Astrocyte (in vitro differentiated cells and primary cell): ENCODE data around the gene C1orf52.

Source experiments
- EZH2 ChIP-seq: IDR thresholded peaks from 2 replicates; pipeline ENCODE4 v1.6.1; 2012; ENCODE audit warnings: mild to moderate bottlenecking, low read length, inconsistent platforms; ENCODE audit not compliant: insufficient read depth
- TF ChIP-seq, protein P1 (sequence below): IDR thresholded peaks from 2 replicates; pipeline ENCODE4 v1.5.1; 2011; ENCODE audit warnings: low read depth, mild to moderate bottlenecking, inconsistent platforms, low read length, moderate library complexity; ENCODE audit not compliant: insufficient read depth

DNA sequence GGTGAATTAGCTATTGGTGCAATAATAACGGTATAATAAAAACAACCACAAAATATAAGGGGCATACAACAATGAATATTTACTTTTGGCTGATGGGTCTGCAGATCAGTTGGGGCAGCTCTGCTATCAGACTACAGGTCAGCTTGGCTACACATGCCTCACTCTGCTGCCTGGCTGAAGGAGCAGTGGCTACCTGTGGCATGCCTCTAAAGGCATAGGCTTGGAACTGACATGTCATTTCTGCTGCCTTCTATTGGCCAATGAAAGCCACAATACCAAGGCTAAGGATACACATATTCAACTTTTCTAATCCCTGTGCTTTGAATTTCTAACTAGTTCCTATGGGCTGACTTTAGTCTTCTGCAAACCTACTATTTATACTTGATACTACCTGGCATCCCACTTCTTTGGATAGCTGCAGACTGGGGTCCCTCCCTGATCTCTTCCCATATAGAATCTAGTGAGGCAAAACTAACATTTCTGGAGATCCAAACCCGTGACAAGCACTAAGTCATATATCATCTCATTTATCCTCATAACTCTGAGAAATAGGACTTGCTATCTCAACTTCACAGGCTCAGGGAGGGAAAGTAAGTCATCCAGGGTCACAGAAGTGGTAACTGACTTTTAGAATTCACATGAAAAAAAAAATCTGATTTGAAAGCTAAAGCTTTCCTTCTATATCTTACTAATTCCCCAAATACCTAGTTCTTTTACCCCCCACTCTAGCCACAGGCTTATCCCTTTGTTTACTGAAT, 39.4 kb downstream of the C1orf52 start:
- TF ChIP-seq, protein P1, sequence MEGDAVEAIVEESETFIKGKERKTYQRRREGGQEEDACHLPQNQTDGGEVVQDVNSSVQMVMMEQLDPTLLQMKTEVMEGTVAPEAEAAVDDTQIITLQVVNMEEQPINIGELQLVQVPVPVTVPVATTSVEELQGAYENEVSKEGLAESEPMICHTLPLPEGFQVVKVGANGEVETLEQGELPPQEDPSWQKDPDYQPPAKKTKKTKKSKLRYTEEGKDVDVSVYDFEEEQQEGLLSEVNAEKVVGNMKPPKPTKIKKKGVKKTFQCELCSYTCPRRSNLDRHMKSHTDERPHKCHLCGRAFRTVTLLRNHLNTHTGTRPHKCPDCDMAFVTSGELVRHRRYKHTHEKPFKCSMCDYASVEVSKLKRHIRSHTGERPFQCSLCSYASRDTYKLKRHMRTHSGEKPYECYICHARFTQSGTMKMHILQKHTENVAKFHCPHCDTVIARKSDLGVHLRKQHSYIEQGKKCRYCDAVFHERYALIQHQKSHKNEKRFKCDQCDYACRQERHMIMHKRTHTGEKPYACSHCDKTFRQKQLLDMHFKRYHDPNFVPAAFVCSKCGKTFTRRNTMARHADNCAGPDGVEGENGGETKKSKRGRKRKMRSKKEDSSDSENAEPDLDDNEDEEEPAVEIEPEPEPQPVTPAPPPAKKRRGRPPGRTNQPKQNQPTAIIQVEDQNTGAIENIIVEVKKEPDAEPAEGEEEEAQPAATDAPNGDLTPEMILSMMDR = no peak
- no peak for TF ChIP-seq EZH2
